Measurements from ENCODE around the gene ESD. TPM values are rescaled to one million over a fixed set of nuclear protein-coding genes. Genes with fewer than 3 reads are reported as not detected.

The ESD gene
- total RNA-seq, 1 donor from 2014 or later = 86.4 TPM

GRCh38 chr13:46747031-46747820 lies 49.7 kb downstream of the ESD start:
- no peak for DNase-seq (ENCODE audit: low read depth in 2 of 2)

DNA sequence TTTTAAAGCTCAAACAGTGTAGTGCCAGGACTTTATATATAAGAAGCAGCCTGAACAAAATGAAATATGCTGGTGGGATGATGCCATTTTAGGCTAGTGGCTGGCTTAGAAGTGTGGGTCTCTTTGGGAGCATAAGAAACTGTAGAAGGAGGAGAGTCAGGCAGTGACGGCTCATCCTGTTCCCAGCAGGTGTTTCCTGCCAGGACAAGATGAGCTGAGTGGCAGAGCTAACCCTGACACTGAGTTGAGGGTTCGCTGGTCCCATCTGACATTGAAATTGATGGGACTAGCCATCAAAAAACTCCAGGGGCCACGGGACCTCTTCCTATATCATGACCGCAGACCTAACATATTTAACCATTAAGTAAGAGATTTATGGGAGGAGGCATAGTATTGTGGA lies 51.3 kb downstream of the ESD start:
- no peak for DNase-seq (ENCODE audit: low read depth in 2 of 2)

DNA sequence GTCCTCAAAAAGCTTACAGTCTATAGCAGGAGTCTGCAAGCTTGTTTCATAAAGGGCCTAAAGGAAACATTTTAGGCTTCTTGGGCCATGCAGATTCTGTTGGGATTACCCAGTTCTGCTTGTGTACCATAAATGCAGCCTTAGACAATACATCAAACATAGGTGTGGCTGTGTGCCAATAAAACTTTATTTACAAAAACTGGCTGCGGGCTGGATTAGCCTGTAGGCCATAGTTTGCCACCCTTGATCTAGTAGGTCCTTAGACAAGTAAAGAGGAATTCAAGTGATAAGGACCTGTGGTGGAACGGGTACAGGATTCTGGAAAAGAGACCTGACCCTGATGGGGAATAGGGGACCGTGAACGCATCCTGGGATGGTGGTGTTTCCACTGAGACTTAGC lies 51.9 kb downstream of the ESD start:
- DNase-seq (ENCODE audit: low read depth in 2 of 2) = no peak

GRCh38 chr13:46743191-46743590 lies 53.8 kb downstream of the ESD start:
- DNase-seq (ENCODE audit: low read depth in 2 of 2) = no peak

- DNase-seq (ENCODE audit: low read depth in 2 of 2) = no peak
These were observed 57.4 kb downstream of the ESD start for GRCh38 chr13:46739447-46740098.

GRCh38 chr13:46738766-46739165 lies 58.2 kb downstream of the ESD start:
- no peak for DNase-seq (ENCODE audit: low read depth in 2 of 2)

DNA sequence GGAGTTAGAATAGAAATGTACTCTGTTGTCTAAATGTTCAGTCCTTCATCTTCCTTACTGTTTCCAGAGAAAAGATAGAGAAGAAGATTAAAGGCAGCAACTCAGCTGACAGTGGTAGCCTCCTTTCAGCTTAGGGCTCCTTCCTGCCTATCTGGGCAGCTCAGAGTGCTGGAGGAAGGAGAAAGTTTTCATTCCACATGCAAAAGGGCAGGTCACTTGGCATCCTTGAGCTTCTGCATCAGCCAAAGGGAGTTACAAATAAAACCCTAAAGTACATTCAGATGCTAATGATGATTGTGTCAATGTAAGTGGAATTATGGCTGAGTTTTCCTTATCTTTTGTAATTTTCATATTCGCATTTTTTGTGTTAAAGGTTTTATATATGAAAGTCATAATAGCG lies 58.9 kb downstream of the ESD start:
- DNase-seq (ENCODE audit: low read depth in 2 of 2) = no peak

DNA sequence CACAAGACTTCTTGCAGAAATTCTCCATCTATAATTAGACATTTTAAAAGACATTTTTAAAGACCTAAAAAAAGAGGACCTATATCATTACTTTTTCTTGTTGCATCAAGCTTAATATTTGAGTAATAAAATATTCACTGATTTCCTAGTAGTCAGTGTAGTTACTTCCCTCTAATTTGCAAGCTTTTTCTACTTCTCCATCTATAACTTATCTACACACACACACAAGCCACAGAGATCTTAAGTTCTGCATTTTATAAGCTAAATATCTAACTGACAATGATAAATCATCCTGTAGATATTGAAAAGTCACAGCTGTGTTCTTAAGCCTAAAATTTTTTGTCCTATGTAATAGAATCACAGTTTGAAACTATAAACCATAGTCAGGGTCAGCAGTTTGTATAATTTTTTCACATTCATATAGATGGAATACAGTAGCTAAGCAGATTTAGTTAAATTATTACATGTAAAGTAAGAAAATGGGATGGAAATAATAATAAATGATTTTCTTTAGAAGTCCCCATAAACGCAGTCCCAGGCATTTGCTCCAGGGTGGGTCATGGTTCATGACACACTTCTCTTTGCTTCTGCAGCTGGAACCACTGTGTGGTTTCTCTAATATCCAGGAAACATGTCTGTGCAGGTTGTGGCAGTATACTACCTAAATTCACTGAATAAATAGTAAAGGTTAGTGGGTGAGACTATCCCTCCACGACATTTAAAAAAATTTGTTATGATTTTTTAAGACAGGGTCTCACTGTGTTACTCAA lies 60.2 kb downstream of the ESD start:
- no peak for DNase-seq (ENCODE audit: low read depth in 2 of 2)

- no peak for DNase-seq (ENCODE audit: low read depth in 2 of 2)
These were observed 61.5 kb downstream of the ESD start for GRCh38 chr13:46735425-46735824.

GRCh38 chr13:46731535-46731934 lies 65.4 kb downstream of the ESD start:
- no peak for DNase-seq (ENCODE audit: low read depth in 2 of 2)

DNA sequence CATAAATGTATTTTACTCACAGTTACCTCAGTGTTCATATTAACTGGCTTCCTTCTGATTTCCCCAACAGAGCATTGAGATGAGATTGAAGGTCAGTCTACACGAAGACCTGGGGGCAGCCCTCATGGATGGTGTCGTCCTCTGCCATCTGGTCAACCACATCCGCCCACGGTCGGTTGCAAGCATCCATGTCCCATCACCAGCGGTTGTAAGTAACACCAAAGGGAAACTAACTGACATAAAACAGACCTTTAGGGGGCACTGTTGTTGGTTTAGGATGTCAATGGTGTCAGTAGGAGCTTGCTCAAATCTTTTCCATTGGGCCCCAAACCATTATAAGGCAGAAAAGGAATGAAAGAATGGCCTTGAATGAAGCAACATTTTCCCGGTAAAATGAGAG lies 68.2 kb downstream of the ESD start:
- no peak for DNase-seq (ENCODE audit: low read depth in 2 of 2)

DNA sequence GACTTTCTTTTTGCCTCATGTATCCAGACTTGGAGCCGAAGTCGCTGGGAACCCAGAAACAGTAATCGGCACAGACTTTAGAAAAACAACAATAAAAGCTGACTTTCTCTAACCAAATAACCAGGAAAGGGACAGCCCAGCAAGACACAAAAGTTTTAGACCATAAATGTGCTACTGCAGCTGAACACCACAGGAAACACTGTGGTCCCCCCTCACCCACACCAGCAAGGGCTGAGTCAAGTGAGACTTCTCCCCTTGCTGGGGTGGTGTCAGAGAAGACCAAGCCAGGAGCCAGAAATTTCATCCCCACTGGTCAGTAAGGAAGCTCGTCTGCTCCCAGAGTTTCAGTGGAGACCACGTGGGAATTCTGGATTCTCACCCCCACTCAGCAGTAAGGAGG lies 70.6 kb downstream of the ESD start:
- DNase-seq (ENCODE audit: low read depth in 2 of 2) = no peak

Other genes with a start within 250 kb of the ESD start
- 11.2 and 13.7 TPM in 2 replicates for gene LRCH1, start 244.0 kb downstream of the ESD start, total RNA-seq
- gene HTR2A, start 99.9 kb upstream of the ESD start, total RNA-seq = not detected in 2 replicates